ENCODE measurements around the gene PADI1. TPM values are rescaled to one million over a fixed set of nuclear protein-coding genes. Genes with fewer than 3 reads are reported as not detected.

Gene PADI1
- polyA plus RNA-seq, 3 donors = 0.06 TPM; not detected in 2

DNA sequence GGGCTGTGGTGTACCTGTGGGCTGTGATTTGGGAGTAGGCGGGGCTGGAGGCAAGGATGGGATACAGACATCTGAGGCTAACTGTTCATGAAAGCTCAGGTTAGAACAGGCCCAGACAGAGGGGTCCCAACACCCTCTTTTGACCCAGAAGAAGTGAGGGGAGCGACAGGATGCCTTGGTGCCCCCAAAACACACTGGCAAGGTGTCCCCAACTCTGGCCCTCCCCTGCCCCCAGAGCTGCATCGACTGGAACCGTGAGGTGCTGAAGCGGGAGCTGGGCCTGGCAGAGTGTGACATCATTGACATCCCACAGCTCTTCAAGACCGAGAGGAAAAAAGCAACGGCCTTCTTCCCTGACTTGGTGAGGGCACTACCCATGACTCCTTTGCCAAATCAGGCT is 75.5 kb downstream of the PADI1 start:
- DNase-seq (ENCODE audit: extremely low read depth in 1 of 11, low read depth in 9 of 11, low spot score in 4 of 11) = no peak

DNA sequence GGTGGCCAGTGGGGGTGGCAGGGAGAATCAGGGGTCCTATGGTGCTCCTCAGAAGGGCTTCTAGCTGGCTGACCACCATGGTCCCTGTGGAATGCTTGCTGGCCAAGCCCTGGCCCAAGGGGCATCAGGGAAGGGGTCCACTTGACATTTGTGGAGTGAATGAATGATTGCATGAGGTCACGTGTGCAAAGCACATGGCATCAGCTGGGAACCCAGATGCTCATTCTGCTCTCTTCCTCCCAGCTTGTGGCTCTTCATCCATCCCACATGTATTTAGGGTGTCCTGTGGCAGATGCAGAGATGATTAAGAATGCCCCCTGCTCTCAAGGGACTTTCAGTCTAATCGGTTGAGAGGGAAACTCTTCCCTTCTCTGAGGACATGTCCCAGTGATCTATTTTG is 76.0 kb downstream of the PADI1 start:
- DNase-seq (ENCODE audit: extremely low read depth in 1 of 11, low read depth in 9 of 11, low spot score in 4 of 11) = no peak

DNA sequence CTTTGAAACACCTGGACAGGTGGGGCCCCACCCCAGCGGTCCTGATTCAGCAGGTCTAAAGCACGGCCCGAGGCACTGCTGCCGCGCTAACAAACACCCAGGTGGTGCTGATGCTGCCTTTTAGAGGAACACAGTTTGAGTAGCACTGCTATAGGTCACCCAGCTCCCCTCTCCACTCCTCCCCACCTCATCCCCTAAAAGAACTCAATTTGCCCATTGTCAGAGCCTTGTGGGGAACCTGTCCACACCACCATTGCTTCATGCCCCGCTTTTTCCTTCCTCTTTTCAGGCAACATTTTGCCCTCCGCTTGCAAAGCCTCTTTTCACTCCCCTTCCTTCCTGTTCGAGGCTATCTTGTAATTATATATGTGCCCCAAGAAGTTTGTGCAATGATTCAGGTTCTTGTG is 76.8 kb downstream of the PADI1 start:
- DNase-seq (ENCODE audit: extremely low read depth in 1 of 11, low read depth in 9 of 11, low spot score in 4 of 11) = no peak

DNA sequence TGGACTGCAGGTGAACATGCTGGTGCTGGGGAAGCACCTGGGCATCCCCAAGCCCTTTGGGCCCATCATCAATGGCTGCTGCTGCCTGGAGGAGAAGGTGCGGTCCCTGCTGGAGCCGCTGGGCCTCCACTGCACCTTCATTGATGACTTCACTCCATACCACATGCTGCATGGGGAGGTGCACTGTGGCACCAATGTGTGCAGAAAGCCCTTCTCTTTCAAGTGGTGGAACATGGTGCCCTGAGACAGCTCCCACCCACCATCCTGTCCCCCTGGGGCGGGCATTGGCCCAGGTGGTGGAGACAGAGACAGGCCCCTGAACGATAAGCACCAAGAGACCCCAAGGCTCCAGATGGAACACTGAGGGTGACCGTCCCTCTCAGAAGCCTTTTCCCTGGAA is 77.9 kb downstream of the PADI1 start:
- no peak for DNase-seq (ENCODE audit: extremely low read depth in 1 of 11, low read depth in 9 of 11, low spot score in 4 of 11)

DNA sequence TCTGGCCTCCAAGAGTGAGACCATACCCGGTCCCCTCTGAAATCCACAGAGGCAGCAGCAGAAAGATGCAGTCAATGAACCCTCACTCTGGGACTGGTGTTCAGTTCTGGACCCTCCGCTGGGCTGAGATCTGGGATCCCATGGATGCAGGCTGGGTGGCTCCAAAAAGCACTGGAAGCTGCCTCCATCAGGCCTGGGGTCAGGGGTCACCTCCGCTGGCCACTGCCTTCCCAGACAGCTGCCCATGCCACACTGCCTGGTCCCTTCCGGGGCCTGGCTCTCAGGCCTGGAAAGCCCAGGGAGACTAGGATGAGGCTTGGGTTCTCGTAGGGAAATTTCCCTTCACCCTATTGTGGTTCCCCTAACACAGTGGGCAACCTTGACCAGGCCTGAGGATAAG is 81.7 kb downstream of the PADI1 start:
- no peak for DNase-seq (ENCODE audit: extremely low read depth in 1 of 11, low read depth in 9 of 11, low spot score in 4 of 11)

DNA sequence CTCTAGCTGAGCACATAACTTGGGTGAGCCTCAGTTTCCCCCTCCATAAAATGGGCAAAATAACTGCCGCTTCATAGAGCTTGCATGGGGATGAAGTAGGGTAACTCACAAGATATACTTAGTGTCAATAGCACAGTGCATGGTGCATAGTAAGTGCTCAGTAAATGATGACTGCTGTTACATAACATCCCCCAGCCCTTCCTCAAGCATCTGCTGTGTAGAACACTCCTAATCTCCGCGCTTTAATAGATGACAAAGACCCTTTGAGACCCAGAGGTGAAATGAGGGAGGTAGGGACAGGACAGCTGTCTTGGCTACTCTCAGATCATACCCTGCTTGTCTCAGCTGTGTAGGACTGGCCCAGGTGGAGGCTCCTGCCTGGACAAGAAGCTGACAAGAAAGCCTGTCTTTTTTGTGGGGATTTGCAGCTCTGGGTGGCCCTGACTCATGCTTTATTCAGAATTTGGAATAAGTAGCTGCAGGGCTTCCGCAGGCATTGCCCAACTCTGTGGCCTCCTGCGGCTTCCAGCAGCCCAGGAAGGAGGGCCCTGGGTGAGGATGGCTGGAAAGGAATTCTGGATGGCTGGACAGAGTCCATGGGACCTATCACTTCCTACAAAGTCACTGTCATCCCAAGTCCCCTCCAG is 82.3 kb downstream of the PADI1 start:
- no peak for DNase-seq (ENCODE audit: extremely low read depth in 1 of 11, low read depth in 9 of 11, low spot score in 4 of 11)

DNA sequence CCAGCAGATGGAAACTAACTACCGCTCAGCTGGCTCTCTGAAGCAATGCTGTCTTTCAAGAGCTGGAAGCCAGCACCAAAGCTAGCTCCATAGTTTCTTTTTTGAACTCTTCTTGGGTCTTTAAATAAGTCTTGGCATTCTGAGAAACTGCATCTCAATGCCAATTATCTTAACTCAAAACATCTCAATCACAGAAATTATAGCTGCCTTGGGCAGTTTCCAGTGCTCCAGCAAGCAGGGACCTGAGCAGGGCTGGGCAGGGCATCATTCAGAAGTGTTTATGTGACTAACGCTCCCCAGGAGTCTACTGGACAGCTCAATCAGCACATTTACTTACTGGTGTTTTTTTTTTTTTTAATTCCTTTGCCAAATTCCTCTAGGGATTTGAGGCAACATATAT is 84.8 kb downstream of the PADI1 start:
- DNase-seq (ENCODE audit: extremely low read depth in 1 of 11, low read depth in 9 of 11, low spot score in 4 of 11) = no peak

DNA sequence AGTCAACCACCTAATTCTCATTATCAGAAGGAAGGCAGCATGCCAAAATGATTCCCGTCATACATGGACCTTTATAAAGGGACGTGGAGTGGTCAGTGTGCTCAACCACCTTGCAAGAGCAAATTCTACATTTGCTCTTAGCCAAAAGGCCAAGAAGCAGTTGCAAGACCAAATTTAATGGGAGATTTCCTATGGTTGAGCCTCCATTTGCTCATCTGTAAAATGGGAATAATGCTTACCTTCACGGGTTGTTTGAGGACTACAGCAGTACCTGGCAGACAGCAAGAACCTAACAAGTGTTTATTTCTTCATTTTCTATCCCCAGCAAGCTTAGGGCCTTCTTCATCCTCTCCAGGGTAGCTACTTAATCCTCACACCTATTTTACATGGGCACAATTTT is 85.6 kb downstream of the PADI1 start:
- no peak for DNase-seq (ENCODE audit: extremely low read depth in 1 of 11, low read depth in 9 of 11, low spot score in 4 of 11)

DNA sequence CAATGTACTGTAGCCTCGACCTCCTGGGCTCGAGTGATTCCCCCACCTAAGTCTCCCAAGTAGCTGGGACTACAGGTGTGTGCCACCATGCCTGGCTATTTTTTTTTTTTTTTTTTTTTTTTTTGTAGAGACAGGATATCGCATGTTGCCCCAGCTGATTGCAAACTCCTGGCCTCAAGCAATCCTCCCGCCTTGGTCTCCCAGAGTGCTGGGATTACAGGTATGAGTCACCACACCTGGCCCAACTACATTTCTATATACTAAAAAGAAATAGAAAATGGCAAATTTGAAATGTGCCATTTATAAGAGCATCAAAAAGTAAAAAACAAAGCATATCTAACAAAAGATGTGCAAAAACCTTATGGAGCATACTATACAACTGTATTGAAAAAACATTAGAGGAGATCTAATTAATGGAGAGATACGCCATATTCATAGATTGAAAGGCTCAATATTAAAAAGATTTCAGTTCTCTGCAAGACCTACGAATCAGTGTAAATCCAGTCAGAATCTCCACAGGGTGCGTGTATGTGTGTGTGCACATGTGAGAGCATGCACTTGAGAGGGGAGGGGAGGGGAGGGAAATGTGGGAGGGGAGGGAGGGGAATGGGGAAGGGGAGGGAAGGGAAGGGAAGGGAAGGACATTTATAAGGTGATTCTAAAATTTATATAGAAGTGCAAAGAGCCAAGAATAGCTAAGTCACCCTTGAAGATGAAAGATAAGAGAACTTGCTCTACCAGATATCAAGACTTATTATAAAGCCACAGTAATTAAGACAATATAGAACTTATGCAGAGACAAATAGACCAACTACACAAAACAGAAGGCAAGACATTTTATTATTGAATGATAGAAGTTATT is 87.6 kb downstream of the PADI1 start:
- DNase-seq (ENCODE audit: extremely low read depth in 1 of 11, low read depth in 9 of 11, low spot score in 4 of 11) = no peak

DNA sequence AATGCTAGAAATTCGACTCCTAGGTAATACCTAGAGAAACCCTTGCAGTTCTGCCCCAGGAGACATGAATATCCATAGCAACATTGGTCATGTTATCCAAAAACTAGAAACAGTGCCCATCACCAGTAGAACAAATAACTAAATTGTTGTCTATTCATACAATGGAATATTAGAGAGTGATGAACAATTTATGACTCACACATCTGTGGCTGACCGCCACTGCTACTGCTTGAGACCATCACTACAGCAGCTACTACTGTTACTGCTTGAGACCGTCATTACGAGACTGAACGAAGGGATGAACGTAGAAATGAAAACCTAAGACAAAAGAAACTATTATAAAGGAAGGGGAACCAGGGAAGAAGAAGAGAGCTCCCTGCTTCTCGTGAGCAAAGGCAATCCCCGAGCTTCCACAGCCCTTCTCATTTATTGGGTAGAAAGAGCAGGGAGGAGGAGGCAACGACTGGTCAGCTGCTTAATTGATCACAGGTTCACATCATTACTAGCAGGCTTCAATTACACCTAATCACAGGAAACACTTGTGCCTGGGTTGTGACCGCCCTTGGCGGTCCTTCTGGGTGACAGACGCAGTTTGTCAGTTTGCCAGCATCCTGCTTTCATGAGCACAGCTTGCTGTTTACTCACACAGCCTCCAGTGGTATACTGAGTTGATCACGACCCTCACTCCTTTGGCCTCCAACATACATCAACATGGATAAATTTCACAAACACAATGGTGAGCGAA is 88.9 kb downstream of the PADI1 start:
- DNase-seq (ENCODE audit: extremely low read depth in 1 of 11, low read depth in 9 of 11, low spot score in 4 of 11) = no peak

DNA sequence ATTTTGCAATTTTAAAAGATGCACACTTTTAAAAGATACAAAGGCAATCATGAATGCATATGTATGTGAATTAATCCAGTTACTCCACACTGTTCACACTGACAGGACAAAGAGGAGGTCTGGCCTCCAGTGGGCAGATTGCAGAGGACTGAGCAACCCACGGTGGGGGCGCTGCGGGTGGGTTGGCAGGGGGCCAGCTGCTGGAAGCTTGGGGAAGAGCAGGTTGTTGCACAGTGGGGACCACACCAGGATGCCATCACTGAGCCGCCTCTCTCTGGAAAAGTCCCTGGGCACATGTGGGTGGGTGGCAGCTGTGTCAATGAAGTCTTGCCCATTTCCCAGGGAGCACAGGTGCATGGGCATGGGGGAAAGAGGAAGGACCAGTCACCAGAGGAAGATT is 90.4 kb downstream of the PADI1 start:
- DNase-seq (ENCODE audit: extremely low read depth in 1 of 11, low read depth in 9 of 11, low spot score in 4 of 11) = no peak

Other genes starting within 250 kb of the PADI1 start
- 100 to 1,000 TPM; 195 to 226 (median 205) TPM for gene MFAP2, start 224.5 kb upstream of the PADI1 start, polyA plus RNA-seq (ENCODE audit: insufficient read length in 3 of 3)
- gene ATP13A2, start 193.2 kb upstream of the PADI1 start, polyA plus RNA-seq (ENCODE audit: insufficient read length in 3 of 3) = 10 to 100 TPM; 27.8 to 38.6 (median 33.9) TPM
- 100 to 1,000 TPM; 128 to 170 (median 164) TPM for gene SDHB, start 151.1 kb upstream of the PADI1 start, polyA plus RNA-seq (ENCODE audit: insufficient read length in 3 of 3)
- 1 to 10 TPM; 2.0 to 2.6 (median 2.3) TPM for gene PADI2, start 85.7 kb upstream of the PADI1 start, polyA plus RNA-seq (ENCODE audit: insufficient read length in 3 of 3)
- gene PADI3, start 44.0 kb downstream of the PADI1 start, polyA plus RNA-seq (ENCODE audit: insufficient read length in 3 of 3) = under 1 TPM; 0.06 to 0.15 (median 0.07) TPM
- under 1 TPM; 0.79 to 0.99 (median 0.81) TPM for gene PADI4, start 103.1 kb downstream of the PADI1 start, polyA plus RNA-seq (ENCODE audit: insufficient read length in 3 of 3)
- gene PADI6, start 167.1 kb downstream of the PADI1 start, polyA plus RNA-seq (ENCODE audit: insufficient read length in 3 of 3) = not detected
- gene RCC2, start 234.5 kb downstream of the PADI1 start, polyA plus RNA-seq (ENCODE audit: insufficient read length in 3 of 3) = 100 to 1,000 TPM in 1 of 3 donors, 10 to 100 TPM in 2; 88.1 to 107 (median 94.1) TPM

Data from renal cortex interstitium (tissue), 11 donors.